Peyer's patch (tissue), 4 donors: ENCODE data around the gene TMEM87A.

Source experiments
- CTCF ChIP-seq, 6 experiments: fragments of 450-650 bp in 4 of 6; fragments of 200-600 bp in 2 of 6; sonication (generic) in 1 of 6; IDR thresholded peaks; one replicate each; pipeline ENCODE4 v1.5.1; 2017 to 2019; ENCODE audit warnings: antibody characterized with exemption in 6 of 6, mild to moderate bottlenecking in 3 of 6, moderate library complexity in 1 of 6
- POLR2A ChIP-seq, 2 donors: fragments of 450-650 bp; IDR thresholded peaks; one replicate each; pipeline ENCODE4 v1.5.1; 2017; ENCODE audit warnings: antibody characterized with exemption in 2 of 2, mild to moderate bottlenecking in 2 of 2, moderate library complexity in 2 of 2

GRCh38 chr15:42171122-42171521 lies 102.1 kb downstream of the TMEM87A start:
- no peak for TF ChIP-seq CTCF (IDR thresholded peaks at IDR 0.05)
- TF ChIP-seq POLR2A (IDR thresholded peaks at IDR 0.05), result no peak
